GM12891 (cell line): ENCODE results near the gene ST6GALNAC3.

Experiments
- DNase-seq: peaks from one replicate; pipeline ENCODE4 v3.0.0; 2011; ENCODE audit warnings: low spot score; ENCODE audit not compliant: insufficient read length
- FAIRE-seq: peaks from 2 replicates; lab custom pipeline; 2011; peaks lifted over from hg19 to GRCh38; lab: Jason Lieb, UNC
- PAX5 ChIP-seq: IDR thresholded peaks from 2 replicates; pipeline ENCODE4 v1.6.1; 2011; ENCODE audit warnings: low read length, moderate library complexity, mild to moderate bottlenecking; ENCODE audit not compliant: insufficient read depth, severe bottlenecking
- POLR2A ChIP-seq: IDR thresholded peaks from 2 replicates; pipeline ENCODE4 v1.6.1; 2011; ENCODE audit warnings: low read depth, low read length, control low read depth
- POLR2AphosphoS5 ChIP-seq: IDR thresholded peaks from 2 replicates; pipeline ENCODE4 v1.6.1; 2011; ENCODE audit warnings: low read depth, low read length, control low read depth
- POU2F2 ChIP-seq: IDR thresholded peaks from 2 replicates; pipeline ENCODE4 v1.6.1; 2011; ENCODE audit warnings: low read depth, mild to moderate bottlenecking, control low read depth, low read length, moderate library complexity
- SPI1 ChIP-seq: IDR thresholded peaks from 2 replicates; pipeline ENCODE4 v1.6.1; 2011; ENCODE audit warnings: low read depth, low read length, control low read depth
- TAF1 ChIP-seq: IDR thresholded peaks from 2 replicates; pipeline ENCODE4 v1.6.1; 2011; ENCODE audit warnings: low read depth, low read length, control low read depth

Gene ST6GALNAC3

GRCh38 chr1:76070538-76070937, 4.0 kb upstream of the ST6GALNAC3 start:
- TF ChIP-seq POLR2AphosphoS5 (no peak), SPI1 (no peak), POLR2A (no peak), PAX5 (no peak), TAF1 (no peak), POU2F2 (no peak)
- DNase-seq (no peak), FAIRE-seq (no peak)

- FAIRE-seq (no peak), DNase-seq (no peak)
- no peak for TF ChIP-seq POLR2A
- no peak for TF ChIP-seq TAF1
- no peak for TF ChIP-seq POU2F2
- TF ChIP-seq POLR2AphosphoS5 = no peak
- no peak for TF ChIP-seq SPI1
- no peak for TF ChIP-seq PAX5
These were observed 1.1 kb upstream of the ST6GALNAC3 start for GRCh38 chr1:76073481-76073880.

- DNase-seq (no peak), FAIRE-seq (no peak)
- TF ChIP-seq POLR2A = no peak
- TF ChIP-seq POU2F2 = no peak
- TF ChIP-seq POLR2AphosphoS5 = no peak
- TF ChIP-seq PAX5 = no peak
- TF ChIP-seq SPI1 = no peak
These were observed 593 bp downstream of the ST6GALNAC3 start for GRCh38 chr1:76075188-76075489.

GRCh38 chr1:76075877-76076276, 1.3 kb downstream of the ST6GALNAC3 start:
- no peak for TF ChIP-seq POU2F2
- TF ChIP-seq PAX5 = no peak
- no peak for TF ChIP-seq TAF1
- TF ChIP-seq SPI1 = 0 out of 2 replicates have a peak, but pooled peaks have one; percentile 20
- TF ChIP-seq POLR2A = no peak
- TF ChIP-seq POLR2AphosphoS5 = no peak
- FAIRE-seq = no peak

GRCh38 chr1:76079475-76080227, 5.1 kb downstream of the ST6GALNAC3 start:
- FAIRE-seq (no peak), DNase-seq (no peak)
- TF ChIP-seq POU2F2 = no peak
- TF ChIP-seq POLR2AphosphoS5 = no peak
- no peak for TF ChIP-seq SPI1
- no peak for TF ChIP-seq POLR2A
- no peak for TF ChIP-seq PAX5
- TF ChIP-seq TAF1 = no peak

More at GRCh38 chr1:76075877-76076276, 1.3 kb downstream of the ST6GALNAC3 start:
- no peak for DNase-seq

- FAIRE-seq = no peak
- TF ChIP-seq PAX5 = no peak
- no peak for TF ChIP-seq POLR2A
- TF ChIP-seq POLR2AphosphoS5 = no peak
- no peak for DNase-seq
These were observed 6.1 kb downstream of the ST6GALNAC3 start for GRCh38 chr1:76080552-76081079.

- no peak for DNase-seq
- no peak for TF ChIP-seq PAX5
- no peak for TF ChIP-seq TAF1
- TF ChIP-seq POU2F2 = no peak
- TF ChIP-seq POLR2A = no peak
- TF ChIP-seq SPI1 = no peak
- TF ChIP-seq POLR2AphosphoS5 = no peak
- no peak for FAIRE-seq
These were observed 7.5 kb downstream of the ST6GALNAC3 start for GRCh38 chr1:76082062-76082461.

GRCh38 chr1:76083189-76083588, 8.6 kb downstream of the ST6GALNAC3 start:
- FAIRE-seq = no peak
- DNase-seq = no peak
- TF ChIP-seq POLR2AphosphoS5 = no peak
- no peak for TF ChIP-seq TAF1
- TF ChIP-seq POLR2A = no peak
- TF ChIP-seq SPI1 = peak; percentile 20; the same call in 1 of the 2 replicates

- FAIRE-seq (no peak), DNase-seq (no peak)
- TF ChIP-seq POLR2AphosphoS5 (no peak), POLR2A (no peak), SPI1 (no peak), PAX5 (no peak), POU2F2 (no peak), TAF1 (no peak)
These were observed 9.6 kb downstream of the ST6GALNAC3 start for GRCh38 chr1:76084029-76084627.

- TF ChIP-seq POLR2A (no peak), POU2F2 (no peak)
- DNase-seq = no peak
- no peak for FAIRE-seq
These were observed 10.1 kb downstream of the ST6GALNAC3 start for GRCh38 chr1:76084685-76085084.
